HG02943 (cell line): Measurements from ENCODE around the gene FAT2.
"Not testable (repeated sequence)": the region's sequence is repeated elsewhere in the genome, so short reads cannot be mapped to it uniquely, and the experiment has no call there.

Experiments used
- ATAC-seq: cut with Tn5 transposase; IDR thresholded peaks from one replicate; pipeline ENCODE4 v1.9.1; 2021; ENCODE audit warnings: mild to moderate bottlenecking, low read depth, moderate library complexity; ENCODE audit not compliant: unreplicated experiment

Gene FAT2

GRCh38 chr5:151615431-151615830 lies 24.3 kb upstream of the FAT2 start:
- no peak for ATAC-seq

- no peak for ATAC-seq
Observed at GRCh38 chr5:151614565-151614964, 23.4 kb upstream of the FAT2 start.

- ATAC-seq = peak; percentile 85
Observed at GRCh38 chr5:151612689-151613427, 21.7 kb upstream of the FAT2 start.

- ATAC-seq = no peak
Observed at GRCh38 chr5:151611127-151611775, 20.1 kb upstream of the FAT2 start.

- no peak for ATAC-seq
Observed at GRCh38 chr5:151608522-151608921, 17.4 kb upstream of the FAT2 start.

- no peak for ATAC-seq
Observed at GRCh38 chr5:151607304-151607703, 16.2 kb upstream of the FAT2 start.

GRCh38 chr5:151605559-151605958 lies 14.4 kb upstream of the FAT2 start:
- ATAC-seq = no peak

DNA sequence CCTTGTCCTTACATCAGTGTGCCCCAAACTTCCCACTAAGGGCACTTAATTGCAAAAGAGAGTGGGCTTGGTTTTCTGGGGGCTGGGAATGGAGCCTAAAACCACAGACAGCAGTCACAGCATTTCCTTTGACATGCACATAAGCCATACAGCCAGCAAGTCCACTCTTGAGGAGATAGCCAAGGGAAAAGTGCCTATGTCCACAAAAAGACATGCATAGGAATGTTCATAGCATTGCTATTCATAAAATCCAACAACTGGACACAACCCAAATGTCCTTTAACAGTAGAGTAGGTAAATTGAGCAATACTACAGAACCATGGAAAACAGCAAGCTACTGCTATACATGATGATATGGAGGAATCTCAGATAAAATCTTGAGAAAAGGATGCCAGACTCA lies 11.7 kb upstream of the FAT2 start:
- ATAC-seq = no peak

DNA sequence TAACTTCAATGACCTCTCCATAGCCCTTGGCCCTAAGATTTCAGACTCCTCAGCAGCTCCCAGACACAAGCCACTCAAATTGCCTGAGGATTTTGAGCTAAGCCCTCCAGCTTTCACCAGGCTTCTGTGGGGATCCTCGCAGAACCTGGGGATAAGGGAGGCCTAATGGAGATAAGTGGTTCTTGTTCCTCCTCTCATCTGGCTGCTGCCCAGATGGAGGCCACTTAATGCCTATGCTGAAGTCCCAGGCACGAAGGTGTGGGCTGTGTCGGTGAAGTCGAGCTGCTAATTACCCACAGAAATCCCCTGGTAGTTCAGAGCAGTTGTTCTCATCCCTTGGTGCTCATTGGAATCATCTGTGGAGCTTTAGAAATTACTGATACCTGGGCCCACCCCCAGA lies 10.3 kb upstream of the FAT2 start:
- no peak for ATAC-seq

DNA sequence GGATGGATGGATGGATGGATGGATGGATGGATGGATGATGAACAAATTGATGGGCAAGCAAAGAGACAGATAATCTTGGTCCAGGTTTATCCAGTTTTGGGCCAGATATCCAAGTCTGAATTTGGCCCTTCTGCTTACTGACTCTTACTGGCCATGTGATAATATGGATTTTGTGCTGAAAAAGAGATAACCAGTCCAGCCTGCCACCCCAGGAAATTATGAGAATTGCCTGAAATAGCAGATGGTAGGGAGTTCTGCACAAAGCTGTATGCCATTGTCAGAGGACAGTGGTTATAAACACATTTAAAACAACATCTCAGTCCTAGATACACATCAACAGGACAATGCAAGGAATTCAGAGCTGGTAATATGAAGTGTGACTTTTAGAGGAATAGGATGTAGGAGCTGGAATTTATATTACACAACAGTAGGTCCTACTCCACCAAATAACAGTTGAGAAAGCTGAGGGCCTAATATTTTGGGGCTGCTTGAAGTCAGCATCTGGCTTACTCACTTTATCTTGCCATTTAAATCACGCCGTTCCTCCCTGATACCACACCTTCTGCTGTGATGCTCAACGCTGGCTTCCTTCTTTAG lies 9.0 kb upstream of the FAT2 start:
- ATAC-seq = no peak

- no peak for ATAC-seq
Observed at GRCh38 chr5:151598984-151599383, 7.9 kb upstream of the FAT2 start.

DNA sequence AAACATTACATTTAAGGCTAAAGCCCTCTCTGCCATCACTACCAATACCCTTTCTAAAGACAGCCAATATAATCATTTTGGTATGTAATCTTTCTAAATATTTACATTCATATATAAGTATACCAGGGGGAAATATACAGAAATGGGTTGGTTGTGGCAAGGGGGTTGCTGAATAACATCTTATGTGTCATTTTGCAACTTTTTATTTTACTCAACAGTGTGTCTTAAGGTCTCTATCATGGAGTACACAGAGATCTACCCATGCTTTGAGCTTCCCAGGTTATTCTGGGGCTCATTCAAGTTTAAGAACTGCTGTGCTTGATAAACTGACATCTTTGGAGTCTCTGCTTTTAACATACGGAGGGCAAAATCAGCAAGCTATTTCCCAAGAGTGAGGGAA lies 7.4 kb upstream of the FAT2 start:
- ATAC-seq = no peak

DNA sequence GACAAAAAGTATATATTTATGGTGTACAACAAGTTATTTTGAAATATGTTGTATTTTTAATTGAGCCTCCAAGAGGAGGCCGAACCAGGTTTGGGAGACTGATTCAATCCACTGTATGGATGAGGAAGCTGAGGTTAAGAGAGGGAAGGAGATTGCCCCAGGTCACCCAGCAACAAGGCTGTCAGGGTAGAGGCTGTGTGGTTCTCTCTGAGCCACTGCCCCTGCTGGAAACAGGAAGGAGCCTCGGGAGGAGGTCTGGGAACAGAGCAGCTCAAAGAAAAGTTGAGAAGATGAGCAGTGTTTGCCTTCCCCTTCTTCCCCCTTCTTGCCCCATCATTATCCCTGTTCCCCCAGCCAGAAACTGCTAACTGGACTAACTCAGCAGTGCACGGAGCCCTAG lies 6.6 kb upstream of the FAT2 start:
- ATAC-seq = no peak

DNA sequence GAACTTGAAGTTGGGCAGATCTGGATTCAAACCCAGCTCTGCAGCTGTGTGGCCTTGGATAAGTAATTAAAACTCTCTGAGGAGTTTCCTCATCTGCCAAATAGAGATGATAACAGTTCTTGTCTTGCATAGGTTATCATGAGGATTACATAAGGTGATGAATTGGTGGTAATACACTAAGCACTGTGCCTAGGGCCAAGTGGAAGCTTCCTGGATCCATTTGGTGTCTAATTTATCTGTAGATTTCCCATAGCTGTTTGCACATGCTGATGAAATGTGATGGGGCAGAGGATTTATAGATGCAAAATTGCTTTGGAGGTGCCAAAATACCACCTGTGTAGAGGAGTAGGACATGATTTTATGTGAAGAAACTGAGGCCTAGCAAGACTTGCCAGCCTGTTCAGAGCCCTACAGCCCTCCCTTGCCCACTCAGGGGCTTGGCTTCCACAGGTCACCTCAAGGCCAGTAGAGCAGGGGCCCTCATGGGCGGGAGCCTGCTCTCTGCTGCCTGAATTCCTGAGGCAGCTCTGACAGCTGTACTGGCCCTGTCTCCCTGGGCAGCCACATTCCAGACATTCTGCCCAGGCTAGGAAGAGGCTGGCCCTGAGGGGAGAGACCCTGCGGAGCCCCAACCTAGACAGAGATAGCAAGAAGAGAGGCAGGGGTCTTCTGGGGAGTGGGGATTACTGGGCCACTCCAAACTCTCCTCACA lies 5.9 kb upstream of the FAT2 start:
- no peak for ATAC-seq

DNA sequence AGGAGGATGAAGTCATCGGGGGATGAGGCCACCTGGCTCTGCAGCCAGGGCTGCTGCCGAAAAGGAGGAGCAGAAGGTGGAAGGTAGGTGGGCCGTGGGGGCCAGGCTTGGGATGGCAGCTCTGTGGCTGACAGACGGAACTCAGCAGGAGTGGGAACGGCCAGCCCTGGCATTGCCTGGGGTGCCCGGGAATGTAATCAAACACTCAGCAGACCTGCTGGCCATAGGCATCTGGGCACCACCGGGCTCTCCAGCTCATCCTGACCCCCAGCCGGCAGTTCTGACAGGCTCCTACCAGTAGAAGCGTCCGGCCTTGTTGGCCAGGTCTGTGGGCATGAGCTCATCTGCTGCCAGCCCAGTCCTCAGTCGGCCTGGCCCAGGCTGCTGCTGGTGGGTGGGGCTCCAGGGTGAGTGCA lies 4.3 kb upstream of the FAT2 start:
- no peak for ATAC-seq

DNA sequence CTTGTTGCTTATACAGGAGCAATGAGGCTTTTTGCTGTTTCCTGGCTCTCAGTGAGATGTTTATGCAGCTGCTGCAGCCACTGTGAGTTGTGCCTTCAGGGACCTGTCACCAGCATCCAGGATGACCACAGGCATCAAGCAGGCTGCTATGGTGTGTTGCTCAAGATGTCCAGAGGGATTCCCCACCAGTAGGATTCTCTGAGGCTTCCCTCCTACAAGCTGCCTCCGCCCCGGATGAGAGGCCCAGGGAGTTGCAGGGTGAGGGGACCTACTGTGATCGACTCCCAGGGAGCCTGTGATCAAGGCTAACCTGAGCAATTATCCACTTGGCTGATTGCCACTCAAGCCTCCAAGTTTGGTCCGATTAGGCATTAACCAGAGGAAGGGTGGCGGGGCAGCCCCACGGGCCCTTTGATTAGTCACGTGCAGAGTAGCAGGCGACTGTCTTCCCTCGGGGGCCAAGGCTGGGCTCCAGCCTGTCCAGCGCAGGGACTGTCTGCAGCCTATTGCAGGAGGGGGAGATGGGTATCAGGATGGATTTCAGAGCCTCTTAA lies 1.8 kb upstream of the FAT2 start:
- peak; percentile 94 for ATAC-seq

DNA sequence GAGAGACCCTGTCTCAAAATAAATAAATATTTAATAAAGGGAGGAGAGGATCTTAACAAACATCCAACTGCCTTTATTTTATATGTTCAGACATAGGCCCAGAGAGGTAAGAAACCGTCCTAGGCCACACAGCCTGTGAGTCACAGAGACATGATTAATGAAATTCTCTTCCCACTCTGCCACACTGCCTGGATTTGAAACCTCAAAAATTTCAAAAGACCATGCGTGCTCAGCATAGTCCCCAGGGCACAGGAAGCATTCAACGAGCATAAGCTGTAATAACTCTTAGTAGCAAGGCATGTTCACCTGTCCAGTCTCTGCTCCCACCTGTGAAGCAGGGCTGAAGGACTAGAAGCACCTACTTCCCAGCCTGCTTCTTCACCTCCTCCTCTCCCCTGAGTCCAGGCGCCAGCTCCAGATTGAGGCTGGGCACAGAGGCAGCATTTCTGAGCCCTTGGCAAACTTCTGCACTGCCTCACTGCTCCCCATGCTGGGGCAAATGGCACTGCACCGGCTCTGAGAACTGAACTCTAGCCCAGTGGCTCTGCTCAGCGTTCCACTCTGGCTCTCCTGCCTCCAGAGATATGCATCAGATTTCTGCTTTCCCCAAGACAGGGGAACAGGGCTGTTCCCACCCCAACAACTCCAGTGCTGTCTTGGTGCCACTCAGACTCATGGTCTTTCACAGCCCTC lies 1.1 kb downstream of the FAT2 start:
- no peak for ATAC-seq

DNA sequence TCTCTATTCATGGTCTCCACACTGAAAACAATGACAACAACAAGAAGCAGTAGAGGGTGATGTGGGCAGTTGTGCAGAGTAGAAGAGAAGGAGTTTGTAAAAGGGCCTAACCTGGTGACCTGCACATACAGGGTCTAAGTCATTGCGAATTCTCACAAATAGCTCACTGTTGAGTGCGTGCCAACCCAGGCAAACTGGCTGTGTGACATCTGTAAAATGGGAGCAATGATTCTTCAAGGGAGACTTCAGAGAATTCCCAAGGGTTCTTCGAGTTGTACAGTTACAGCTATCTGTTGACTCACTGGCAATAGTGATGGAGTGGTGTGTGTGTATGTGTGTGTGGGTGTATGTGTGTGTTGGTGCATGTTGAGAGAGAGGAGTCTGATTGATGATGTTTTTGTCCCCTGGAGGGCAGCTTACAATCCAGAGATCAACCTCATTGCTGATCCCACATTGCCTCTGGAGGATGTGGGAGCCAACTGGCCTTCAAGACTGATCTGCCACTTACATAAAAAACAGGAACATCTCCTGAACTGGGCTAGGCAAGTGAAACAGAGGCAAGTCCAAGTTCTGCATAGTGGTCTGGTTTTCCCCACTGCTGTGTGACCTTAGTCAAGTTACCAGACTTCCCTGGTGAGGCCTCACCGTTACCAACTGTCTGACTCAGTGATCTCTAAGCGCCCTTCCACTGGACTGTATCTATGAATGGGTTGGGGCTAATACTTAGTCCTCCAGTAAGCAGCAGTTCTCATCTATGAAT lies 3.2 kb downstream of the FAT2 start:
- ATAC-seq = no peak

DNA sequence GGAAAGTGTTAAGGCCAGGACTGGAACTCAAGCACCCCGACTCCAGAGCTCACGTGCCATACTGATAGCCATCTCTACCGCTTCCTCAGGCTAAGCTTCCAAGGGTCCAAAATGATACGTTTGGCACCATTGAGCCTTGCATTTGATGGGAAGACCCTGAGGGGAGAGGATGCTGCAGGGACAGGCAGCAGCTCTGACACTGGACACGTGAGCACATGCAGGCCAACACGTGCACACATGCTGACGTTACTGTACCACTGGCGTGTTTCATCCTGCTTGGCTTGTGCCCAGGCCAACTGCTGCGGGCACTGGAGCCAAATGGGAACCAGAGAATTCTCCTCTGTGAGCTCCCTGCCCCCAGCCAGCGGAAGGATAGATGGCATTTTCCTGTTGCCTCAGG lies 5.2 kb downstream of the FAT2 start:
- ATAC-seq = no peak

DNA sequence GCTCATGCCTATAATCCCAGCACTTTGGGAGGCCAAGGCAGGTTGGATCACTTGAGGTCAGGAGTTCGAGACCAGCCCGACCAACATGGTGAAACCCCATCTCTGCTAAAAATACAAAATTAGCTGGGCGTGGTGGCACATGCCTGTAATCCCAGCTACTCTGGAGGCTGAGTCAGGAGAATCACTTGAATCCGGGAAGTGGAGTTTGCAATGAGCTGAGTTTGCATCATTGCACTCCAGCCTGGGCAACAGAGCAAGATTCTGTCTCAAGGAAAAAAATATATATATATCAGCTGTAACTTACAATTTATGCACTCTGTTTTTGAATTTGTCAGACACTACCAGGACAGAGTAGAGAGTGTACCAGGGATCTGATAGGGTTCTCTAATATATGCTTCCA lies 5.8 kb downstream of the FAT2 start:
- ATAC-seq = not testable (repeated sequence)
